Osteoblast (primary cell): ENCODE results near the gene AFAP1. TPM values are rescaled to one million over a fixed set of nuclear protein-coding genes. Genes with fewer than 3 reads are reported as not detected.

Source experiments
- DNase-seq: peaks from one replicate; pipeline ENCODE4 v3.0.0; 2011; ENCODE audit warnings: low spot score, mixed read lengths; ENCODE audit not compliant: insufficient read length; ENCODE audit errors: missing footprints
- H2AFZ ChIP-seq: 2 replicates; pipeline ENCODE4 v1.6.0; 2011; ENCODE audit warnings: mild to moderate bottlenecking, low read length
- H3K27ac ChIP-seq: 2 replicates; pipeline ENCODE4 v1.5.1; 2011; ENCODE audit warnings: mild to moderate bottlenecking, low read depth, low read length, moderate library complexity
- H3K27me3 ChIP-seq: 2 replicates; pipeline ENCODE4 v1.6.0; 2012; ENCODE audit warnings: mild to moderate bottlenecking, control low read depth, inconsistent platforms, low read length, moderate library complexity; ENCODE audit not compliant: insufficient read depth
- H3K36me3 ChIP-seq: 2 replicates; pipeline ENCODE4 v1.5.1; 2011; ENCODE audit warnings: mild to moderate bottlenecking, low read length, control low read depth, moderate library complexity; ENCODE audit not compliant: insufficient read depth
- H3K4me1 ChIP-seq: 2 replicates; pipeline ENCODE4 v1.5.1; 2011; ENCODE audit warnings: mild to moderate bottlenecking, low read length, control low read depth, moderate library complexity; ENCODE audit not compliant: insufficient read depth
- H3K4me2 ChIP-seq: 2 replicates; pipeline ENCODE4 v1.6.0; 2011; ENCODE audit warnings: mild to moderate bottlenecking, low read length; ENCODE audit not compliant: insufficient read depth
- H3K4me3 ChIP-seq: fragments of 200-600 bp; sonication (generic); 3 replicates; pipeline ENCODE4 v1.5.1; 2012; ENCODE audit warnings: mild to moderate bottlenecking, low read length, inconsistent platforms; ENCODE audit not compliant: insufficient read depth
- H3K79me2 ChIP-seq: 2 replicates; pipeline ENCODE4 v1.6.0; 2012; ENCODE audit warnings: mild to moderate bottlenecking, low read length, control low read depth, inconsistent platforms; ENCODE audit not compliant: insufficient read depth
- H3K9me3 ChIP-seq: 2 replicates; pipeline ENCODE4 v1.5.1; 2011; ENCODE audit warnings: low read depth, low read length, control low read depth
- H4K20me1 ChIP-seq: 2 replicates; pipeline ENCODE4 v1.6.0; 2012; ENCODE audit warnings: mild to moderate bottlenecking, low read length, control low read depth; ENCODE audit not compliant: insufficient read depth
- CTCF ChIP-seq: IDR thresholded peaks from 2 replicates; pipeline ENCODE4 v1.5.1; 2011; ENCODE audit warnings: mild to moderate bottlenecking, low read depth, low read length, moderate library complexity; ENCODE audit errors: extremely low read depth
- total RNA-seq: library from RNA; depleted of rRNA; stranded (reverse); fragments of >200 nt; gene quantifications from 2 replicates; pipeline ENCODE4 v1.2.3, GENCODE V29; 2012

AFAP1 gene
- total RNA-seq, 1 donor: 101 TPM

GRCh38 chr4:7868892-7869471 lies 70.7 kb downstream of the AFAP1 start:
- no peak for TF ChIP-seq CTCF
- peak overlapping the region; percentile 78 for H3K4me2 ChIP-seq
- DNase-seq: no peak

GRCh38 chr4:7868436-7868775 lies 71.3 kb downstream of the AFAP1 start:
- Histone ChIP-seq H3K4me1 (peaks cover 59% of the 10 kb centered on the region), H4K20me1 (peaks cover 3% of the 10 kb centered on the region), H3K4me3 (no peak overlapping the region), H3K79me2 (peaks cover 93% of the 10 kb centered on the region), H3K27ac (peak overlapping the region; percentile 89), H3K27me3 (no peaks in the 10 kb centered on the region), H3K36me3 (peaks cover 74% of the 10 kb centered on the region), H2AFZ (no peak overlapping the region), H3K4me2 (peak overlapping the region; percentile 78), H3K9me3 (no peaks in the 10 kb centered on the region)
- no peak for DNase-seq
- TF ChIP-seq CTCF: no peak

More at GRCh38 chr4:7868892-7869471, 70.7 kb downstream of the AFAP1 start:
- Histone ChIP-seq H3K27ac (peak overlapping the region; percentile 89), H3K79me2 (peaks cover 93% of the 10 kb centered on the region), H4K20me1 (peaks cover 3% of the 10 kb centered on the region), H3K9me3 (no peaks in the 10 kb centered on the region), H3K4me3 (peak overlapping the region; percentile 67), H3K27me3 (no peaks in the 10 kb centered on the region), H3K4me1 (peaks cover 65% of the 10 kb centered on the region), H2AFZ (no peak overlapping the region), H3K36me3 (peaks cover 75% of the 10 kb centered on the region)

- TF ChIP-seq CTCF: no peak
- no peak overlapping the region for H3K4me3 ChIP-seq
- peak overlapping the region; percentile 89 for H3K27ac ChIP-seq
- DNase-seq: peak; percentile 78
- no peak overlapping the region for H2AFZ ChIP-seq
- H3K4me2 ChIP-seq: peak overlapping the region; percentile 78
- H3K27me3 ChIP-seq: no peaks in the 10 kb centered on the region
- H4K20me1 ChIP-seq: peaks cover 3% of the 10 kb centered on the region
- H3K4me1 ChIP-seq: peaks cover 63% of the 10 kb centered on the region
- H3K36me3 ChIP-seq: peaks cover 78% of the 10 kb centered on the region
- H3K79me2 ChIP-seq: peaks cover 97% of the 10 kb centered on the region
- H3K9me3 ChIP-seq: no peaks in the 10 kb centered on the region
These were observed 71.8 kb downstream of the AFAP1 start for GRCh38 chr4:7867701-7868435.

GRCh38 chr4:7867191-7867590 lies 72.5 kb downstream of the AFAP1 start:
- H3K4me2 ChIP-seq: peak overlapping the region; percentile 52
- H2AFZ ChIP-seq: no peak overlapping the region
- peaks cover 84% of the 10 kb centered on the region for H3K36me3 ChIP-seq
- H3K4me1 ChIP-seq: peaks cover 63% of the 10 kb centered on the region
- DNase-seq: no peak
- no peaks in the 10 kb centered on the region for H3K9me3 ChIP-seq
- no peak for TF ChIP-seq CTCF
- peak overlapping the region; percentile 89 for H3K27ac ChIP-seq
- H3K4me3 ChIP-seq: no peak overlapping the region
- H4K20me1 ChIP-seq: no peaks in the 10 kb centered on the region
- H3K79me2 ChIP-seq: peaks cover 98% of the 10 kb centered on the region
- no peaks in the 10 kb centered on the region for H3K27me3 ChIP-seq
